Sigmoid colon (tissue), 3 donors: ENCODE measurements around the gene FHDC1.

ENCODE experiments used
- CTCF ChIP-seq, 4 experiments: fragments of 450-650 bp in 3 of 4; fragments of 200-600 bp in 1 of 4; IDR thresholded peaks; one replicate each; pipeline ENCODE4 v1.5.1; 2016 to 2019; ENCODE audit warnings: antibody characterized with exemption in 4 of 4, mild to moderate bottlenecking in 3 of 4, moderate library complexity in 2 of 4
- POLR2A ChIP-seq, 2 donors: fragments of 450-650 bp; IDR thresholded peaks; one replicate each; pipeline ENCODE4 v1.6.1; 2016; ENCODE audit warnings: antibody characterized with exemption in 2 of 2, mild to moderate bottlenecking in 2 of 2, moderate library complexity in 2 of 2

- TF ChIP-seq CTCF (IDR thresholded peaks at IDR 0.05) (no peak), POLR2A (IDR thresholded peaks at IDR 0.05) (no peak)
These were observed 32.5 kb upstream of the FHDC1 start for GRCh38 chr4:152903658-152904057.
